WTC11 (cell line): ENCODE measurements around the gene MCF2L. TPM values are rescaled to one million over a fixed set of nuclear protein-coding genes. Genes with fewer than 3 reads are reported as not detected.

Experiments
- ATAC-seq: fragments of 200-7000 bp; cut with Tn5 transposase; 2 replicates; pipeline ENCODE4 v1.10.0; 2021; ENCODE audit warnings: mild to moderate bottlenecking, moderate library complexity
- CTCF ChIA-PET: fragments of 300-600 bp; sonication (Branson Sonifier 250); formaldehyde crosslinking; loops from one replicate; lab custom pipeline; 2021; ENCODE audit warnings: antibody characterized with exemption; lab: Charles Lee
- POLR2A ChIA-PET: fragments of 350-600 bp; sonication (Branson Sonifier 250); formaldehyde crosslinking; loops from one replicate; lab custom pipeline; 2021; ENCODE audit warnings: antibody characterized with exemption; lab: Charles Lee
- DNase-seq: peaks from one replicate; pipeline ENCODE4 v3.0.0; 2021; ENCODE audit warnings: low spot score
- H3K27ac Mint-ChIP-seq: 2 replicates; pipeline ENCODE4 v1.8.0; 2021; ENCODE audit warnings: mixed read lengths
- H3K27me3 Mint-ChIP-seq: 2 replicates; pipeline ENCODE4 v1.8.0; 2021; ENCODE audit warnings: low read depth, mild to moderate bottlenecking, moderate library complexity, mixed read lengths
- H3K36me3 Mint-ChIP-seq: 2 replicates; pipeline ENCODE4 v1.8.0; 2021; ENCODE audit warnings: mixed read lengths
- H3K4me1 Mint-ChIP-seq: 2 replicates; pipeline ENCODE4 v1.8.0; 2022; ENCODE audit warnings: mixed read lengths
- H3K4me3 Mint-ChIP-seq: 2 replicates; pipeline ENCODE4 v1.8.0; 2021; ENCODE audit warnings: mild to moderate bottlenecking, moderate library complexity, mixed read lengths
- H3K9me3 Mint-ChIP-seq: 2 replicates; pipeline ENCODE4 v1.8.0; 2021; ENCODE audit warnings: mixed read lengths
- CREM ChIP-seq: sonication (generic); formaldehyde crosslinking; IDR thresholded peaks from 2 replicates; pipeline ENCODE4 v1.8.1; 2022; ENCODE audit warnings: mild to moderate bottlenecking, missing genetic modification reagents, moderate library complexity
- ESRRA ChIP-seq: sonication (generic); formaldehyde crosslinking; IDR thresholded peaks from 2 replicates; pipeline ENCODE4 v1.8.1; 2022; ENCODE audit warnings: mild to moderate bottlenecking, missing genetic modification reagents, borderline replicate concordance
- GRHL2 ChIP-seq: fragments of 250-450 bp; sonication (Bioruptor Pico); IDR thresholded peaks from 2 replicates; pipeline ENCODE4 v1.8.0; 2022; ENCODE audit warnings: mild to moderate bottlenecking, moderate library complexity; ENCODE audit not compliant: insufficient replicate concordance, severe bottlenecking
- HMGA2 ChIP-seq: fragments of 250-450 bp; sonication (Bioruptor Pico); IDR thresholded peaks from 2 replicates; pipeline ENCODE4 v1.4.0; 2021; ENCODE audit warnings: mild to moderate bottlenecking, moderate library complexity
- JAZF1 ChIP-seq: fragments of 250-450 bp; sonication (Bioruptor Pico); IDR thresholded peaks from 2 replicates; pipeline ENCODE4 v1.9.0; 2021; ENCODE audit warnings: moderate library complexity, mild to moderate bottlenecking, inconsistent platforms
- KAT7 ChIP-seq: sonication (generic); formaldehyde crosslinking; IDR thresholded peaks from 2 replicates; pipeline ENCODE4 v1.8.1; 2023; ENCODE audit warnings: missing genetic modification reagents, mild to moderate bottlenecking, borderline replicate concordance
- NFATC4 ChIP-seq: fragments of 250-450 bp; sonication (Bioruptor Pico); IDR thresholded peaks from 2 replicates; pipeline ENCODE4 v1.9.0; 2021; ENCODE audit warnings: mild to moderate bottlenecking
- NR1H2 ChIP-seq: sonication (generic); formaldehyde crosslinking; IDR thresholded peaks from 2 replicates; pipeline ENCODE4 v1.9.0; 2021; ENCODE audit warnings: mild to moderate bottlenecking, moderate library complexity, missing genetic modification reagents
- NR3C1 ChIP-seq: sonication (generic); formaldehyde crosslinking; conservative IDR thresholded peaks from 2 replicates; pipeline ENCODE4 v1.8.1; 2023; ENCODE audit warnings: low read depth, mild to moderate bottlenecking, missing genetic modification reagents
- OVOL2 ChIP-seq: fragments of 250-450 bp; sonication (Bioruptor Pico); IDR thresholded peaks from 2 replicates; pipeline ENCODE4 v1.9.0; 2021; ENCODE audit warnings: mild to moderate bottlenecking, borderline replicate concordance
- TEAD4 ChIP-seq: sonication (generic); formaldehyde crosslinking; IDR thresholded peaks from 2 replicates; pipeline ENCODE4 v1.8.0; 2022; ENCODE audit warnings: mild to moderate bottlenecking, missing genetic modification reagents
- TP53 ChIP-seq: sonication (generic); formaldehyde crosslinking; IDR thresholded peaks from 2 replicates; pipeline ENCODE4 v1.8.1; 2023; ENCODE audit warnings: mild to moderate bottlenecking, missing genetic modification reagents
- ZBTB21 ChIP-seq: sonication (generic); formaldehyde crosslinking; IDR thresholded peaks from 2 replicates; pipeline ENCODE4 v1.8.1; 2023; ENCODE audit warnings: mild to moderate bottlenecking, missing genetic modification reagents, borderline replicate concordance
- ZNF121 ChIP-seq: sonication (generic); formaldehyde crosslinking; IDR thresholded peaks from 2 replicates; pipeline ENCODE4 v1.8.0; 2023; ENCODE audit warnings: missing genetic modification reagents
- ZNF232 ChIP-seq: sonication (generic); formaldehyde crosslinking; IDR thresholded peaks from 2 replicates; pipeline ENCODE4 v1.8.0; 2022; ENCODE audit warnings: mild to moderate bottlenecking, missing genetic modification reagents
- ZNF263 ChIP-seq: sonication (generic); formaldehyde crosslinking; IDR thresholded peaks from 2 replicates; pipeline ENCODE4 v1.8.1; 2022; ENCODE audit warnings: low read depth, mild to moderate bottlenecking, moderate library complexity, missing genetic modification reagents
- ZNF416 ChIP-seq: fragments of 250-450 bp; sonication (Bioruptor Pico); IDR thresholded peaks from 2 replicates; pipeline ENCODE4 v1.9.0; 2021; ENCODE audit warnings: mild to moderate bottlenecking, inconsistent platforms
- total RNA-seq: library from RNA; stranded (reverse); gene quantifications from 3 replicates; pipeline ENCODE4 v1.2.3, GENCODE V29; 2021
- TF ChIP-seq, protein P1 (sequence below): sonication (generic); formaldehyde crosslinking; IDR thresholded peaks from 2 replicates; pipeline ENCODE4 v1.8.0; 2022; ENCODE audit warnings: mild to moderate bottlenecking, missing genetic modification reagents
- TF ChIP-seq, protein P2 (sequence below): fragments of 250-450 bp; sonication (Bioruptor Pico); IDR thresholded peaks from 2 replicates; pipeline ENCODE4 v1.9.0; 2021; ENCODE audit warnings: mild to moderate bottlenecking
- TF ChIP-seq, protein P3 (sequence below): sonication (generic); formaldehyde crosslinking; conservative IDR thresholded peaks from 2 replicates; pipeline ENCODE4 v1.8.1; 2022; ENCODE audit warnings: mild to moderate bottlenecking, missing genetic modification reagents
- TF ChIP-seq, protein P4 (sequence below): sonication (generic); formaldehyde crosslinking; IDR thresholded peaks from 2 replicates; pipeline ENCODE4 v1.8.1; 2023; ENCODE audit warnings: mild to moderate bottlenecking, missing genetic modification reagents, moderate library complexity
- TF ChIP-seq, protein P5 (sequence below): sonication (generic); formaldehyde crosslinking; IDR thresholded peaks from 2 replicates; pipeline ENCODE4 v1.8.1; 2022; ENCODE audit warnings: missing genetic modification reagents, borderline replicate concordance
- TF ChIP-seq, protein P6 (sequence below): sonication (generic); formaldehyde crosslinking; IDR thresholded peaks from 2 replicates; pipeline ENCODE4 v1.8.1; 2023; ENCODE audit warnings: mild to moderate bottlenecking, missing genetic modification reagents, borderline replicate concordance
- TF ChIP-seq, protein P7 (sequence below): sonication (generic); formaldehyde crosslinking; IDR thresholded peaks from 2 replicates; pipeline ENCODE4 v1.8.1; 2023; ENCODE audit warnings: mild to moderate bottlenecking, moderate library complexity, missing genetic modification reagents

MCF2L gene
- total RNA-seq, 1 experiment from 2014 or later: 34.8 TPM

DNA sequence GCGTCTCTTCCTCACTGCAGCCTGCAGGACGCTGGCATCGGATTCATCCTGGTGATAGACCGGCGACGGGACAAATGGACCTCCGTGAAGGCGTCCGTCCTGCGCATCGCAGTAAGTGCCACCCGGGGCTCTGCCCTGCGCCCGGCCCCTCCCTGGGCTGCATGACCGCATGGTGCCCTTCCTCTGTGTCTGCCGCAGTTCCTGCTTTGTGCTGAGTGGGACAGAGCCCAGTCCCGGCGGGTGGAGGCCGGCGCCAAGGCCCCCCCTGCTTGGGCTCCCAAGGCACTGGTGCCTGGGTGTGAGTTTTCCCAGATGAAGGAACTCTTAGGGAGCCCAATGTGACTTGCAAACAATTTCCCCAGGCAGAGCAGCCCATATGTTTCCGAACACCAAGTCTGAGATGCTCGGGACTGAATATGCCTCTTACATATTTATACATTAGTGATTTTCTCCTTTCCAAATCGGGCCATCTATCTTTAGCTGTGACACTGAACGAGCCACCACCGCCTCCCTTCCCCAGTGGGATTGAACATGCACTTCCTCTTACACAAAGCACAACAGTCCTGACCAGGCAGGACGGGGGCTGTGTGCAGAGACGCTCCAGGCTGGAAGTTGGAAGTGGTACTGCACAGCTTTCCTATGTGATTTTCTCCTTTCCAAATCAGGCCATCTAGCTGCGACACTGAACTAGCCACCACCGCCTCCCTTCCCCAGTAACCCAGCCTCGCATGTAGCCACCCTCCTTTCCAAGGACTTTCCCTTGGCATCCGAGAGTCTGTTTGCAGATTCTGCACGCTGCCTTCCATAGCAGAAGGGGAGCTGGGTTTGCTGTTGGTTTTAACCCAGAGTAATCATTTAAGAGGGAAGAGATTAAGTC, 76.5 kb downstream of the MCF2L start:
- no peaks in the 10 kb centered on the region for H3K9me3 Mint-ChIP-seq
- no peaks in the 10 kb centered on the region for H3K36me3 Mint-ChIP-seq
- no peak for TF ChIP-seq TEAD4 (CRISPR knock-in tag)
- TF ChIP-seq NR1H2 (CRISPR knock-in tag): no peak
- TF ChIP-seq JAZF1 (CRISPR knock-in tag): no peak
- TF ChIP-seq, protein P1, sequence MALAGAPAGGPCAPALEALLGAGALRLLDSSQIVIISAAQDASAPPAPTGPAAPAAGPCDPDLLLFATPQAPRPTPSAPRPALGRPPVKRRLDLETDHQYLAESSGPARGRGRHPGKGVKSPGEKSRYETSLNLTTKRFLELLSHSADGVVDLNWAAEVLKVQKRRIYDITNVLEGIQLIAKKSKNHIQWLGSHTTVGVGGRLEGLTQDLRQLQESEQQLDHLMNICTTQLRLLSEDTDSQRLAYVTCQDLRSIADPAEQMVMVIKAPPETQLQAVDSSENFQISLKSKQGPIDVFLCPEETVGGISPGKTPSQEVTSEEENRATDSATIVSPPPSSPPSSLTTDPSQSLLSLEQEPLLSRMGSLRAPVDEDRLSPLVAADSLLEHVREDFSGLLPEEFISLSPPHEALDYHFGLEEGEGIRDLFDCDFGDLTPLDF (CRISPR knock-in tag): no peak
- TF ChIP-seq HMGA2 (CRISPR knock-in tag): no peak
- TF ChIP-seq, protein P2, sequence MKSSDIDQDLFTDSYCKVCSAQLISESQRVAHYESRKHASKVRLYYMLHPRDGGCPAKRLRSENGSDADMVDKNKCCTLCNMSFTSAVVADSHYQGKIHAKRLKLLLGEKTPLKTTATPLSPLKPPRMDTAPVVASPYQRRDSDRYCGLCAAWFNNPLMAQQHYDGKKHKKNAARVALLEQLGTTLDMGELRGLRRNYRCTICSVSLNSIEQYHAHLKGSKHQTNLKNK: no peak
- TF ChIP-seq ZNF416: no peak
- TF ChIP-seq TP53 (CRISPR knock-in tag): no peak
- no peak for TF ChIP-seq GRHL2 (CRISPR knock-in tag)
- TF ChIP-seq, protein P3, sequence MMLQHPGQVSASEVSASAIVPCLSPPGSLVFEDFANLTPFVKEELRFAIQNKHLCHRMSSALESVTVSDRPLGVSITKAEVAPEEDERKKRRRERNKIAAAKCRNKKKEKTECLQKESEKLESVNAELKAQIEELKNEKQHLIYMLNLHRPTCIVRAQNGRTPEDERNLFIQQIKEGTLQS (CRISPR knock-in tag): no peak
- no peak for TF ChIP-seq ZNF232
- no peak for TF ChIP-seq KAT7 (CRISPR knock-in tag)
- TF ChIP-seq, protein P4, sequence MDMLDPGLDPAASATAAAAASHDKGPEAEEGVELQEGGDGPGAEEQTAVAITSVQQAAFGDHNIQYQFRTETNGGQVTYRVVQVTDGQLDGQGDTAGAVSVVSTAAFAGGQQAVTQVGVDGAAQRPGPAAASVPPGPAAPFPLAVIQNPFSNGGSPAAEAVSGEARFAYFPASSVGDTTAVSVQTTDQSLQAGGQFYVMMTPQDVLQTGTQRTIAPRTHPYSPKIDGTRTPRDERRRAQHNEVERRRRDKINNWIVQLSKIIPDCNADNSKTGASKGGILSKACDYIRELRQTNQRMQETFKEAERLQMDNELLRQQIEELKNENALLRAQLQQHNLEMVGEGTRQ (CRISPR knock-in tag): no peak
- TF ChIP-seq ZBTB21: no peak
- TF ChIP-seq, protein P5, sequence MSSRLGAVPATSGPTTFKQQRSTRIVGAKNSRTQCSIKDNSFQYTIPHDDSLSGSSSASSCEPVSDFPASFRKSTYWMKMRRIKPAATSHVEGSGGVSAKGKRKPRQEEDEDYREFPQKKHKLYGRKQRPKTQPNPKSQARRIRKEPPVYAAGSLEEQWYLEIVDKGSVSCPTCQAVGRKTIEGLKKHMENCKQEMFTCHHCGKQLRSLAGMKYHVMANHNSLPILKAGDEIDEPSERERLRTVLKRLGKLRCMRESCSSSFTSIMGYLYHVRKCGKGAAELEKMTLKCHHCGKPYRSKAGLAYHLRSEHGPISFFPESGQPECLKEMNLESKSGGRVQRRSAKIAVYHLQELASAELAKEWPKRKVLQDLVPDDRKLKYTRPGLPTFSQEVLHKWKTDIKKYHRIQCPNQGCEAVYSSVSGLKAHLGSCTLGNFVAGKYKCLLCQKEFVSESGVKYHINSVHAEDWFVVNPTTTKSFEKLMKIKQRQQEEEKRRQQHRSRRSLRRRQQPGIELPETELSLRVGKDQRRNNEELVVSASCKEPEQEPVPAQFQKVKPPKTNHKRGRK: no peak
- TF ChIP-seq NR3C1 (CRISPR knock-in tag): no peak
- TF ChIP-seq NFATC4 (CRISPR knock-in tag): no peak
- no peak for TF ChIP-seq ESRRA (CRISPR knock-in tag)
- H3K27me3 Mint-ChIP-seq: no peaks in the 10 kb centered on the region; the same call in 1 of the 2 replicates
- DNase-seq (no peak), ATAC-seq (no peak)
- no peak overlapping the region for H3K27ac Mint-ChIP-seq
- no peak overlapping the region for H3K4me3 Mint-ChIP-seq
- H3K4me1 Mint-ChIP-seq: peaks cover 5% of the 10 kb centered on the region
- ChIA-PET CTCF (interaction anchor here (1.3 to 1.4 kb wide), 2 partner anchors 16 kb away, joined by 3 to 4 read pairs; no protein-coding TSS in a partner anchor), POLR2A (no interaction called here)

DNA sequence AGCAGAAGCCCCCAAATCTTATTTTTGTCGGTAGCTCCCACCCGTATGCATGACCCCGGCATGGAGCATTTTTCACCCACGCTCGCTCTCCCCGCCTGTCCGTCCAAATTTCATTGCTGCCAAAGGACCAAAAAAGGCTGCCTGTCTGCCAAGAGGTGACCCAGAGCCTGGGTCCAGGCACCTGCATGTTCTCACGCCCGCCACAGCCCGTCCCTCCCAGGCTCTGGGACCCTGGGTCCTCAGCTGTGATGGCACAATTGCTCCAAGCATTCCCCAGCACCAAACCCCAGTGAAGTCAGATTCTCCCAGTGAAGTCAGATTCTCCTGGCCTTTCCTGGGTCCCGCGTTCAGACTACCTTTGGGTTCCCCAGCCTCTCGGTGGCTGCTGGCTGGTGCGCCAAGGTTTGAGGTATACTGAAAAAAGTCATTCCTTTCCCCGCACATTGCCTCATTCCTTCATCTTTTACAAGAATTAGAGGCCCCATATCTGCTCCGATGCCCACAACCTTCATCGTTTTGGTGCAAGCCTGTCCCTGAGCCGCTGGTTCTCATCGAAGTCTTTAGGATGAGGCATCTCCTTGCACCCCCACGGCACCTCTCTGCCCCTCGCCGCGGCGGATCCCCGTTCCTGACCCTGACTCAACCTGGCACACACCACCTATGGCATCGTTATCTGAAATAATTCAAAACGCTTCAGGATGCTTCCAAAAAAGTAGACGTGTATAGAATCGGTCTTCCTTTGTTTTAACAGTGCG, 77.3 kb downstream of the MCF2L start:
- no peak for ATAC-seq
- ChIA-PET CTCF (interaction anchor here (1.3 kb wide), 1 partner anchor 17 kb away, joined by 3 read pairs; no protein-coding TSS in a partner anchor), POLR2A (no interaction called here)
- no peak overlapping the region for H3K27ac Mint-ChIP-seq
- peaks cover 7% of the 10 kb centered on the region for H3K4me1 Mint-ChIP-seq
- no peaks in the 10 kb centered on the region; the same call in 1 of the 2 replicates for H3K27me3 Mint-ChIP-seq
- H3K36me3 Mint-ChIP-seq: no peaks in the 10 kb centered on the region
- DNase-seq: no peak
- no peaks in the 10 kb centered on the region for H3K9me3 Mint-ChIP-seq
- no peak overlapping the region for H3K4me3 Mint-ChIP-seq
- TF ChIP-seq ZNF263 (CRISPR knock-in tag): no peak
- TF ChIP-seq, protein P6, sequence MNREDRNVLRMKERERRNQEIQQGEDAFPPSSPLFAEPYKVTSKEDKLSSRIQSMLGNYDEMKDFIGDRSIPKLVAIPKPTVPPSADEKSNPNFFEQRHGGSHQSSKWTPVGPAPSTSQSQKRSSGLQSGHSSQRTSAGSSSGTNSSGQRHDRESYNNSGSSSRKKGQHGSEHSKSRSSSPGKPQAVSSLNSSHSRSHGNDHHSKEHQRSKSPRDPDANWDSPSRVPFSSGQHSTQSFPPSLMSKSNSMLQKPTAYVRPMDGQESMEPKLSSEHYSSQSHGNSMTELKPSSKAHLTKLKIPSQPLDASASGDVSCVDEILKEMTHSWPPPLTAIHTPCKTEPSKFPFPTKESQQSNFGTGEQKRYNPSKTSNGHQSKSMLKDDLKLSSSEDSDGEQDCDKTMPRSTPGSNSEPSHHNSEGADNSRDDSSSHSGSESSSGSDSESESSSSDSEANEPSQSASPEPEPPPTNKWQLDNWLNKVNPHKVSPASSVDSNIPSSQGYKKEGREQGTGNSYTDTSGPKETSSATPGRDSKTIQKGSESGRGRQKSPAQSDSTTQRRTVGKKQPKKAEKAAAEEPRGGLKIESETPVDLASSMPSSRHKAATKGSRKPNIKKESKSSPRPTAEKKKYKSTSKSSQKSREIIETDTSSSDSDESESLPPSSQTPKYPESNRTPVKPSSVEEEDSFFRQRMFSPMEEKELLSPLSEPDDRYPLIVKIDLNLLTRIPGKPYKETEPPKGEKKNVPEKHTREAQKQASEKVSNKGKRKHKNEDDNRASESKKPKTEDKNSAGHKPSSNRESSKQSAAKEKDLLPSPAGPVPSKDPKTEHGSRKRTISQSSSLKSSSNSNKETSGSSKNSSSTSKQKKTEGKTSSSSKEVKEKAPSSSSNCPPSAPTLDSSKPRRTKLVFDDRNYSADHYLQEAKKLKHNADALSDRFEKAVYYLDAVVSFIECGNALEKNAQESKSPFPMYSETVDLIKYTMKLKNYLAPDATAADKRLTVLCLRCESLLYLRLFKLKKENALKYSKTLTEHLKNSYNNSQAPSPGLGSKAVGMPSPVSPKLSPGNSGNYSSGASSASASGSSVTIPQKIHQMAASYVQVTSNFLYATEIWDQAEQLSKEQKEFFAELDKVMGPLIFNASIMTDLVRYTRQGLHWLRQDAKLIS (CRISPR knock-in tag): no peak
- no peak for TF ChIP-seq OVOL2 (CRISPR knock-in tag)
- TF ChIP-seq ZNF121 (CRISPR knock-in tag): no peak
- TF ChIP-seq, protein P7, sequence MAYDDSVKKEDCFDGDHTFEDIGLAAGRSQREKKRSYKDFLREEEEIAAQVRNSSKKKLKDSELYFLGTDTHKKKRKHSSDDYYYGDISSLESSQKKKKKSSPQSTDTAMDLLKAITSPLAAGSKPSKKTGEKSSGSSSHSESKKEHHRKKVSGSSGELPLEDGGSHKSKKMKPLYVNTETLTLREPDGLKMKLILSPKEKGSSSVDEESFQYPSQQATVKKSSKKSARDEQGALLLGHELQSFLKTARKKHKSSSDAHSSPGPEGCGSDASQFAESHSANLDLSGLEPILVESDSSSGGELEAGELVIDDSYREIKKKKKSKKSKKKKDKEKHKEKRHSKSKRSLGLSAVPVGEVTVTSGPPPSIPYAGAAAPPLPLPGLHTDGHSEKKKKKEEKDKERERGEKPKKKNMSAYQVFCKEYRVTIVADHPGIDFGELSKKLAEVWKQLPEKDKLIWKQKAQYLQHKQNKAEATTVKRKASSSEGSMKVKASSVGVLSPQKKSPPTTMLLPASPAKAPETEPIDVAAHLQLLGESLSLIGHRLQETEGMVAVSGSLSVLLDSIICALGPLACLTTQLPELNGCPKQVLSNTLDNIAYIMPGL (CRISPR knock-in tag): no peak
- TF ChIP-seq CREM (CRISPR knock-in tag): no peak
